PFSK-1 (cell line): ENCODE measurements around the gene MTMR4.
A peak's percentile ranks its signal among the peaks of the same experiment; 100 is the strongest.

Experiments
- POLR2AphosphoS5 ChIP-seq: IDR thresholded peaks from 2 replicates; pipeline ENCODE4 v1.6.1; 2012; ENCODE audit warnings: low read depth, mild to moderate bottlenecking, control low read depth, low read length, moderate library complexity
- SIN3A ChIP-seq: IDR thresholded peaks from 2 replicates; pipeline ENCODE4 v1.6.1; 2012; ENCODE audit warnings: mild to moderate bottlenecking, low read length, moderate library complexity, borderline replicate concordance; ENCODE audit not compliant: insufficient read depth
- TAF1 ChIP-seq: IDR thresholded peaks from 2 replicates; pipeline ENCODE4 v1.6.1; 2012; ENCODE audit warnings: low read length, control low read depth, borderline replicate concordance; ENCODE audit not compliant: insufficient read depth
- TF ChIP-seq, protein P1 (sequence below), 2 experiments: IDR thresholded peaks; 2 replicates each; pipeline versions ENCODE4 v1.6.1 to v1.8.0; 2011 to 2012; ENCODE audit warnings: low read depth in 2 of 2, low read length in 2 of 2, control low read depth in 1 of 2, inconsistent platforms in 1 of 2, mild to moderate bottlenecking in 1 of 2, moderate library complexity in 1 of 2; ENCODE audit not compliant: insufficient read depth in 1 of 2

DNA sequence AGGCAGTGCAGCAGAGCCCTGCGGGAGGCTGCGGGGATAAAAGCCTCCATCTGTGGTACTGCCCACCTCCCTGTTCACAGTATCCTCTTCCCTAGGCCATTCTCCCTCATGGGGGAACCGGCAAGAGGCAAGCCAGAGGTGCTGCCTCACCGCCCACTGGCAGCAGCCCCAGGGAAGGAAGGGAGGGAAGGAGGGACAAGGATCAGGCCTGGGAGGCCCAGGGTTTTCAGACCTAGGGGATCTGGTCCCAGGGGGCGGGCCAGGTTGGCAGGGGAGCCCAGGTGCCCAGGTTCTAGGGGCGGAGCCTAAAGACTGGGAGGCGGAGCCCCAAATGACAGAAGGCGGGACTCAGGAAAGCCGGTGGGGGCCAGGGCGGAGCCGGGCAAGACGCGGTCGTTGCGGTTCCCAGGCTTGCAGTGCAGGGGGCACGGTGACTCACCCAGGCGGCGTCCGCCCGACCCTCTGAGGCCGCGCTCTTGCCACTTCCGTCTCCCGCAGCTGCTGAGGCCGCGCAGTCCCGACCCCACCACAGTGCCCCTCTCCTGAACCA, 3.0 kb upstream of the MTMR4 start:
- TF ChIP-seq, protein P1, sequence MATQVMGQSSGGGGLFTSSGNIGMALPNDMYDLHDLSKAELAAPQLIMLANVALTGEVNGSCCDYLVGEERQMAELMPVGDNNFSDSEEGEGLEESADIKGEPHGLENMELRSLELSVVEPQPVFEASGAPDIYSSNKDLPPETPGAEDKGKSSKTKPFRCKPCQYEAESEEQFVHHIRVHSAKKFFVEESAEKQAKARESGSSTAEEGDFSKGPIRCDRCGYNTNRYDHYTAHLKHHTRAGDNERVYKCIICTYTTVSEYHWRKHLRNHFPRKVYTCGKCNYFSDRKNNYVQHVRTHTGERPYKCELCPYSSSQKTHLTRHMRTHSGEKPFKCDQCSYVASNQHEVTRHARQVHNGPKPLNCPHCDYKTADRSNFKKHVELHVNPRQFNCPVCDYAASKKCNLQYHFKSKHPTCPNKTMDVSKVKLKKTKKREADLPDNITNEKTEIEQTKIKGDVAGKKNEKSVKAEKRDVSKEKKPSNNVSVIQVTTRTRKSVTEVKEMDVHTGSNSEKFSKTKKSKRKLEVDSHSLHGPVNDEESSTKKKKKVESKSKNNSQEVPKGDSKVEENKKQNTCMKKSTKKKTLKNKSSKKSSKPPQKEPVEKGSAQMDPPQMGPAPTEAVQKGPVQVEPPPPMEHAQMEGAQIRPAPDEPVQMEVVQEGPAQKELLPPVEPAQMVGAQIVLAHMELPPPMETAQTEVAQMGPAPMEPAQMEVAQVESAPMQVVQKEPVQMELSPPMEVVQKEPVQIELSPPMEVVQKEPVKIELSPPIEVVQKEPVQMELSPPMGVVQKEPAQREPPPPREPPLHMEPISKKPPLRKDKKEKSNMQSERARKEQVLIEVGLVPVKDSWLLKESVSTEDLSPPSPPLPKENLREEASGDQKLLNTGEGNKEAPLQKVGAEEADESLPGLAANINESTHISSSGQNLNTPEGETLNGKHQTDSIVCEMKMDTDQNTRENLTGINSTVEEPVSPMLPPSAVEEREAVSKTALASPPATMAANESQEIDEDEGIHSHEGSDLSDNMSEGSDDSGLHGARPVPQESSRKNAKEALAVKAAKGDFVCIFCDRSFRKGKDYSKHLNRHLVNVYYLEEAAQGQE (IDR thresholded peaks at IDR 0.05; ENCODE audit: insufficient read depth in 1 of 2, low read depth in 2 of 2, low read length in 2 of 2) = no peak
- 0 out of 2 replicates have a peak, but pooled peaks have one; percentile 19 for TF ChIP-seq POLR2AphosphoS5
- TF ChIP-seq SIN3A = peak; percentile 85; the same call in 1 of the 2 replicates
- no peak for TF ChIP-seq TAF1
